Central memory CD8-positive, alpha-beta T cell (primary cell): Measurements from ENCODE around the gene RPGRIP1L.

Experiments
- ATAC-seq: fragments of 150-1000 bp; cut with Tn5 transposase; replicated peaks from 2 replicates; pipeline ENCODE4 v1.10.0; 2022; ENCODE audit warnings: mild to moderate bottlenecking, moderate FRiP score, moderate number of reproducible peaks; ENCODE audit not compliant: poor library complexity, severe bottlenecking; ENCODE audit errors: extremely low read depth
- DNase-seq, 2 donors: peaks; one replicate each; pipeline ENCODE4 v3.0.0; 2021; ENCODE audit warnings: low spot score in 2 of 2
- H3K27ac Mint-ChIP-seq: one replicate; pipeline ENCODE4 v1.8.0; 2022; ENCODE audit warnings: low read depth, mild to moderate bottlenecking, moderate library complexity, mixed read lengths
- H3K27me3 Mint-ChIP-seq: one replicate; pipeline ENCODE4 v1.8.0; 2022; ENCODE audit warnings: mixed read lengths
- H3K36me3 Mint-ChIP-seq: one replicate; pipeline ENCODE4 v1.8.0; 2022; ENCODE audit warnings: mild to moderate bottlenecking, moderate library complexity, mixed read lengths; ENCODE audit not compliant: insufficient read depth
- H3K4me1 Mint-ChIP-seq: one replicate; pipeline ENCODE4 v1.8.0; 2022; ENCODE audit warnings: mixed read lengths
- H3K4me3 Mint-ChIP-seq: one replicate; pipeline ENCODE4 v1.8.0; 2022; ENCODE audit warnings: mild to moderate bottlenecking, moderate library complexity, mixed read lengths
- H3K9me3 Mint-ChIP-seq: one replicate; pipeline ENCODE4 v1.8.0; 2022; ENCODE audit warnings: mixed read lengths

Gene RPGRIP1L

GRCh38 chr16:53732296-53732929, 28.8 kb upstream of the RPGRIP1L start:
- Mint-ChIP-seq H3K27me3 (no peaks in the 10 kb centered on the region), H3K4me1 (peaks cover 48% of the 10 kb centered on the region), H3K36me3 (peaks cover 4% of the 10 kb centered on the region), H3K9me3 (no peaks in the 10 kb centered on the region), H3K4me3 (no peak overlapping the region), H3K27ac (no peak overlapping the region)
- no peak for DNase-seq
- no peak for ATAC-seq

- Mint-ChIP-seq H3K36me3 (peaks cover 4% of the 10 kb centered on the region), H3K27me3 (no peaks in the 10 kb centered on the region), H3K9me3 (no peaks in the 10 kb centered on the region), H3K27ac (no peak overlapping the region), H3K4me3 (no peak overlapping the region), H3K4me1 (peaks cover 44% of the 10 kb centered on the region)
- no peak for ATAC-seq
- no peak for DNase-seq
Observed at GRCh38 chr16:53730693-53731092, 27.0 kb upstream of the RPGRIP1L start.

- Mint-ChIP-seq H3K27me3 (no peaks in the 10 kb centered on the region), H3K4me1 (peaks cover 54% of the 10 kb centered on the region), H3K36me3 (peaks cover 2% of the 10 kb centered on the region), H3K4me3 (no peak overlapping the region), H3K27ac (no peak overlapping the region), H3K9me3 (no peaks in the 10 kb centered on the region)
- ATAC-seq (no peak), DNase-seq (no peak)
Observed at GRCh38 chr16:53726625-53727024, 23.0 kb upstream of the RPGRIP1L start.

- no peak overlapping the region for H3K4me3 Mint-ChIP-seq
- no peak for ATAC-seq
- no peak overlapping the region for H3K27ac Mint-ChIP-seq
- H3K36me3 Mint-ChIP-seq: peaks cover 1% of the 10 kb centered on the region
- no peaks in the 10 kb centered on the region for H3K27me3 Mint-ChIP-seq
- peaks cover 53% of the 10 kb centered on the region for H3K4me1 Mint-ChIP-seq
- H3K9me3 Mint-ChIP-seq: no peaks in the 10 kb centered on the region
- no peak for DNase-seq
Observed at GRCh38 chr16:53721017-53721416, 17.4 kb upstream of the RPGRIP1L start.

- no peaks in the 10 kb centered on the region for H3K9me3 Mint-ChIP-seq
- no peak for DNase-seq
- no peak overlapping the region for H3K27ac Mint-ChIP-seq
- H3K4me3 Mint-ChIP-seq: no peak overlapping the region
- peaks cover 1% of the 10 kb centered on the region for H3K36me3 Mint-ChIP-seq
- ATAC-seq: no peak
- H3K4me1 Mint-ChIP-seq: peaks cover 58% of the 10 kb centered on the region
- H3K27me3 Mint-ChIP-seq: no peaks in the 10 kb centered on the region
Observed at GRCh38 chr16:53717577-53717976, 13.9 kb upstream of the RPGRIP1L start.

DNA sequence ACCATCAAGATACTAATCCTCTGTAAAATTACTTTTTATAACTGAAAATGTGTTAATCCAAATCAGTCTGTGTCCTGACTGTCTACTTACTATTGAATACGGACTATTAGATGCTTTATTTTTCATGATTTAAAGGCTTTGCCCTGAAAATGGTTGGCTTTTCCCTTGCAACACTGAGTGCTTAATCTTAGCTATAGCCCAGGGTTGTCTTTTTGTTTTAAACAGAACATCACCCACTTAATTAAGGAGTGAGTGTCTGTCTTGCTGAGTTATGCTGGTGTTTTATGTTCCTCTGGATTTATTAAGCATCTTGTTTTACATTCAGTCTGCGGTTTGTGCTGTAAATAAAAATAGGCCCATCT, 11.3 kb upstream of the RPGRIP1L start:
- no peaks in the 10 kb centered on the region for H3K27me3 Mint-ChIP-seq
- H3K4me3 Mint-ChIP-seq: no peak overlapping the region
- H3K27ac Mint-ChIP-seq: no peak overlapping the region
- ATAC-seq: no peak
- H3K36me3 Mint-ChIP-seq: no peaks in the 10 kb centered on the region
- H3K4me1 Mint-ChIP-seq: peaks cover 53% of the 10 kb centered on the region
- no peaks in the 10 kb centered on the region for H3K9me3 Mint-ChIP-seq
- no peak for DNase-seq

GRCh38 chr16:53714205-53715022, 10.8 kb upstream of the RPGRIP1L start:
- ATAC-seq (no peak), DNase-seq (no peak)
- Mint-ChIP-seq H3K4me3 (no peak overlapping the region), H3K27me3 (no peaks in the 10 kb centered on the region), H3K4me1 (peaks cover 50% of the 10 kb centered on the region), H3K9me3 (no peaks in the 10 kb centered on the region), H3K36me3 (no peaks in the 10 kb centered on the region), H3K27ac (no peak overlapping the region)

DNA sequence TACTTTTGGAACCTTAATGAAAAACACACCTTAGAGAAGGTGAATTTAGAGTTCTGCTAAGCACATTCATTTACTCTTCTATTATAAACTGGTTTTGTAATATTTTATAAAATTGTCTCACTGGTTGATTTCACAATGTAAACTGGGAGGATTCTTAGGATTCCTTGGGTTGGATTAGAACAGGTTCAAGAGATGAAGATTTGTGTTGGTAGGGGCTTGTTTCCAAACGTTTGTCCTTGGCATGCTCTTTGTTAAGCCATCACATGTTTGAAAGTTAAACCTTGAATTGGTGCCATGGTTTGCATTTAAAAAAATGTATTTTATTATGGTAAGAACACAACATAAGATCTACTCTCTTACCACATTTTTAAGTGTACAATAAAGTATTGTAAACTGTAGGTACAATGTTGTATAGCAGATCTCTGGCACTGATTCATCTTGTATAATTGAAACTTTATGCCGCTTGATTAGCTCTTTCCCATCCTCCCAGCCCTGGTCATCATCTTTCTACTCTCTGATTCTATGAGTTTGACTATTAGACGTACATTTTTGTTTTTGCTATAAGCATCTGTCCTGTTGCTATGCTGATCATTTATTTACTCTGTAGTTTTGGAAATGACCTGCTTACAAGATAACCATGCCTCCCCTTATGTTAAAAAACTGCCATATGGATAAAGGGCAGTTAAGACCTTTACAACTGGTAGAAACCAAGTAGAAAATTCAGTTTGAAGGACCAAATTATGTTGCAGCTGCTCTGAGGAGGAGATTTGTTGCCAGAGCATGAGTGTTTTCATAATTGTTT, 9.9 kb upstream of the RPGRIP1L start:
- Mint-ChIP-seq H3K27me3 (no peaks in the 10 kb centered on the region), H3K4me1 (peaks cover 44% of the 10 kb centered on the region), H3K9me3 (no peaks in the 10 kb centered on the region), H3K36me3 (no peaks in the 10 kb centered on the region), H3K27ac (no peak overlapping the region), H3K4me3 (no peak overlapping the region)
- no peak for DNase-seq
- ATAC-seq: no peak

DNA sequence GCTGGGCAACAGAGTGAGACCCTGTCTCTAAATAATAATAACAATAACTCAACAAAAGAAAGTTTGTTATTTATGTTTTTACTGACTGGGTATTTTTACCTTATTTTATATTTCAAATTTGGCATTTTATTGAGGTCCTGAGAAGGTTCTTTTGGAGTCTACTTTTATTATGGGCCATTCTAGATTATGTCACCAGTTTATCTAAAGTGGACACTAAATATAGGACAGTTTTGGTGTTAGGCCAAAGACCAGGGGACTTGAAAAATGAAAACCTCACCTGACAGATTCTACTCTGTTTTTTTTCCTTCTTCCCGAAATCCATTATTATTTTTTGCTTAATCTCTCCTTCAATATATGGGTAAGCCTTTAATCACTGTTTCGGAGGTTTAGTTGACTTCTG, 8.4 kb upstream of the RPGRIP1L start:
- ATAC-seq (no peak), DNase-seq (no peak)
- no peaks in the 10 kb centered on the region for H3K27me3 Mint-ChIP-seq
- H3K36me3 Mint-ChIP-seq: no peaks in the 10 kb centered on the region
- H3K4me1 Mint-ChIP-seq: peaks cover 54% of the 10 kb centered on the region
- H3K4me3 Mint-ChIP-seq: no peak overlapping the region
- no peaks in the 10 kb centered on the region for H3K9me3 Mint-ChIP-seq
- no peak overlapping the region for H3K27ac Mint-ChIP-seq

DNA sequence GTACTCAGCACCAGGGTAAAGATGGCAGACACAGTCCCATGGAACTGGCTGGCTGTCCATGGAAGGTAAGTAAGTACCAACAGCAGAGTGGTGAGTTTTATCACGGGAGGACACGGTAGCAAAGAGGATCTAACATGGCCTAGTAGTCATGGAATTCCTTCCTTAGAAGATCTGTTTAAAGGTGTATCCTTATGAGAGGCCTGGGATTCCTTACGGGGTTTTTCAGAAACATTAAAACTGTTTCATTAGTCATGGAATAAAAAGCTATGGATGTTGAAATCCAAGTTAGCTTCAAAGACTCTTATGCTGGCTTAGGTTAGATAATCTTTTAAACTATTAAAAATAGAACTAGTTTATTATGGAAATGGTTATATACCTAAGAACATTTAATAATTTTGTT, 7.7 kb upstream of the RPGRIP1L start:
- H3K36me3 Mint-ChIP-seq: no peaks in the 10 kb centered on the region
- H3K27me3 Mint-ChIP-seq: no peaks in the 10 kb centered on the region
- no peaks in the 10 kb centered on the region for H3K9me3 Mint-ChIP-seq
- H3K4me3 Mint-ChIP-seq: no peak overlapping the region
- DNase-seq (no peak), ATAC-seq (no peak)
- H3K27ac Mint-ChIP-seq: no peak overlapping the region
- peaks cover 59% of the 10 kb centered on the region for H3K4me1 Mint-ChIP-seq

DNA sequence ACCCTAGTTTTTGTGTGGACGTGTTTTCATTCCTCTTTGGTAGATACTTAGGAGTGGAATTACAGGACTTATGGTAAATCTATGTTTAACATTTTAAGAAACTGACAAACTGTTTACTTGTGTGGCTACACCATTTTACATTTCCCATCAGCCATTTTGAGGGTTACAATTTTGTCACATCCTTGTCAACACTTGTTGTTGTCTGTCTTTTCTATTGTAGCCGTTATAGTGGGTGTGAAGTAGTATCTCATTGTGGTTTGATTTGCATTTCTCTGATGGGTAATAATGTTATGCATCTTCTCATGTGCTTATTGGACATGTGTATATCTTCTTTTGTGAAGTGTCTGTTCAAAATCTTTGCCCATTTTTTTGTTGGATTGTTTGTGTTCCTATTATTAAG, 4.8 kb upstream of the RPGRIP1L start:
- Mint-ChIP-seq H3K27ac (no peak overlapping the region), H3K36me3 (peaks cover 5% of the 10 kb centered on the region), H3K9me3 (no peaks in the 10 kb centered on the region), H3K4me3 (no peak overlapping the region), H3K4me1 (peaks cover 58% of the 10 kb centered on the region), H3K27me3 (no peaks in the 10 kb centered on the region)
- no peak for DNase-seq
- no peak for ATAC-seq

DNA sequence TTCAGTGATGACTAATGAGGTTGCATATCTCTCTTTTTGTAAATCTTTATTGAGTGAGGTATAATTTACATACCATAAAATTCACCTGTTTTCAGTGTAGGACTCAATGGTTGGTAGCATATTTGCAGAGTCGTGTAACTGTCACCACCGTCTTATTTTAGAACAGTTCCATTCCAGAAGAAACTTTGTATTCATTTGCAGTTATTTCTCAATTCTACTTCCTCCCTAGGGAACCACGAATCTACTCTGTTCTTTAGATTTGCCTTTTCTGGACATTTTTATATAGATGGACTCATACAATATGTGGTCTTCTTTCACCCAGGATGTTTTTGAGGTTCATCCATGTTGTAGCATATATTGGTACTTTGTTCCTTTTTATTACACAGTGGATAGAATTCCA, 4.0 kb upstream of the RPGRIP1L start:
- H3K36me3 Mint-ChIP-seq: peaks cover 5% of the 10 kb centered on the region
- H3K27me3 Mint-ChIP-seq: no peaks in the 10 kb centered on the region
- DNase-seq: no peak
- no peaks in the 10 kb centered on the region for H3K9me3 Mint-ChIP-seq
- ATAC-seq: no peak
- H3K4me1 Mint-ChIP-seq: peaks cover 50% of the 10 kb centered on the region
- H3K27ac Mint-ChIP-seq: no peak overlapping the region
- no peak overlapping the region for H3K4me3 Mint-ChIP-seq

- H3K27ac Mint-ChIP-seq: peak overlapping the region; percentile 96
- peaks cover 45% of the 10 kb centered on the region for H3K4me1 Mint-ChIP-seq
- ATAC-seq (no peak), DNase-seq (no peak)
- peaks cover 5% of the 10 kb centered on the region for H3K36me3 Mint-ChIP-seq
- peak overlapping the region; percentile 91 for H3K4me3 Mint-ChIP-seq
- H3K27me3 Mint-ChIP-seq: no peaks in the 10 kb centered on the region
- H3K9me3 Mint-ChIP-seq: no peaks in the 10 kb centered on the region
Observed at GRCh38 chr16:53704445-53704813, 770 bp upstream of the RPGRIP1L start.
